Heart left ventricle (tissue), 16 donors: ENCODE results near the gene G6PC1. TPM values are rescaled to one million over a fixed set of nuclear protein-coding genes. Genes with fewer than 3 reads are reported as not detected.
"Not testable (repeated sequence)": the region's sequence is repeated elsewhere in the genome, so short reads cannot be mapped to it uniquely, and the experiment has no call there.

Experiments used
- ATAC-seq, 4 donors: fragments of 200-7000 bp; cut with Tn5 transposase; one replicate each; pipeline ENCODE4 v1.9.1; 2020 to 2022; ENCODE audit warnings: moderate library complexity in 4 of 4, mild to moderate bottlenecking in 3 of 4, moderate number of reproducible peaks in 1 of 4
- DNase-seq, 5 donors: peaks; one replicate each; pipeline ENCODE4 v3.0.0-alpha.2; 2020
- H3K27ac ChIP-seq, 12 donors: fragments of 200-600 bp; sonication (generic) in 4 of 12; one replicate each; pipeline versions ENCODE4 v1.5.0 to v1.8.0; 2016 to 2022; ENCODE audit warnings: mild to moderate bottlenecking in 2 of 12
- H3K27me3 ChIP-seq, 9 donors: fragments of 200-600 bp; sonication (generic) in 2 of 9; one replicate each; pipeline versions ENCODE4 v1.5.1 to v1.8.0; 2016 to 2022; ENCODE audit warnings: mild to moderate bottlenecking in 3 of 9
- H3K36me3 ChIP-seq, 9 donors: fragments of 200-600 bp; sonication (generic) in 2 of 9; one replicate each; pipeline versions ENCODE4 v1.5.0 to v1.8.0; 2018 to 2022; ENCODE audit warnings: mild to moderate bottlenecking in 2 of 9
- H3K4me1 ChIP-seq, 12 donors: fragments of 200-600 bp; sonication (generic) in 4 of 12; one replicate each; pipeline versions ENCODE4 v1.5.0 to v1.8.0; 2016 to 2022; ENCODE audit warnings: mild to moderate bottlenecking in 3 of 12
- H3K4me3 ChIP-seq, 12 donors: fragments of 200-600 bp; sonication (generic) in 4 of 12; one replicate each; pipeline versions ENCODE4 v1.5.0 to v1.8.0; 2017 to 2022; ENCODE audit warnings: mild to moderate bottlenecking in 9 of 12, moderate library complexity in 4 of 12
- H3K9me3 ChIP-seq, 12 donors: fragments of 200-600 bp; sonication (generic) in 4 of 12; one replicate each; pipeline versions ENCODE4 v1.5.0 to v1.8.0; 2016 to 2022; ENCODE audit warnings: mild to moderate bottlenecking in 1 of 12
- POLR2A ChIP-seq, 2 donors: fragments of 450-650 bp; IDR thresholded peaks; one replicate each; pipeline ENCODE4 v1.6.1; 2017; ENCODE audit warnings: antibody characterized with exemption in 2 of 2, mild to moderate bottlenecking in 2 of 2, moderate library complexity in 2 of 2
- WGBS, 4 donors: extraction: QIAGEN DNeasy Blood & Tissue Kit in 2 of 4; methylation state at CpG; one replicate each; pipeline versions ENCODE4 v1.1.5 to v1.1.7; 2013 to 2018; 5-methylcytosine and 5-hydroxymethylcytosine counted together
- intact Hi-C, 10 donors: fragments of 100-400 bp; cut with DNase I; formaldehyde crosslinking; loops; one replicate each; pipeline versions ENCODE4 v1.11.1 to v1.14.2; 2022
- polyA plus RNA-seq, 2 donors: library from polyadenylated mRNA; stranded (reverse); fragments of 200-250 nt; gene quantifications; one replicate each; pipeline ENCODE4 v1.2.3, GENCODE V29; 2013
- total RNA-seq, 9 donors: library from RNA; depleted of rRNA in 2 of 9; stranded (reverse); fragments of >200 nt in 2 of 9; fragmentation: NEBNext Ultra II Directional in 3 of 9; extraction: Animal tissue kit (Norgen Biotek cat#: 25700) in 3 of 9; gene quantifications; one replicate each; pipeline versions ENCODE4 v1.1.0 to v1.2.4, GENCODE V29; 2016 to 2023
- TF ChIP-seq, protein P1 (sequence below), 12 donors: fragments of 200-600 bp; sonication (generic) in 4 of 12; IDR thresholded peaks; one replicate each; pipeline versions ENCODE4 v1.5.0 to v1.8.0; 2018 to 2022; ENCODE audit warnings: antibody characterized with exemption in 12 of 12, mild to moderate bottlenecking in 5 of 12
- donor health status: ischemic (EF 13 %, LVEDD 7.1; RV severe dilation, severe dysfunction).
- donor health status: healthy with polysubstance abuse.
- donor health status: DM: no; HTN: yes; CAD: no.
- donor health status: DM: no; HTN: no; CAD: no.
- donor health status: ischemic (EF 25% LVEDD 6.9; RV normal size, moderate dysfunction).
- donor health status: ischemic (EF 25% LVEDD 5.7; RV mildly dilated, moderate dysfunction).
- donor health status: healthy.
- donor health status: DM: yes; HTN: yes; CAD: no.
- donor health status: ischemic (EF 35%, LVEDD 5.7; RV mildly dilated, moderate dysfunction).
- donor health status: nonischemic (EF 11% LVEDD 7.7; RV severe dilation, severe dysfunction).
- donor health status: DM: yes; HTN: yes; CAD: no.
- donor health status: PGD.
- donor health status: ischemic (EF 29% LVEDD 5.4; RV normal size, mild dysfunction).
- donor health status: nonischemic (EF 23%, LVEDD 6.1; RV moderate dilation, normal function).

G6PC1 gene
- total and polyA plus RNA-seq, 11 donors, result not detected

DNA sequence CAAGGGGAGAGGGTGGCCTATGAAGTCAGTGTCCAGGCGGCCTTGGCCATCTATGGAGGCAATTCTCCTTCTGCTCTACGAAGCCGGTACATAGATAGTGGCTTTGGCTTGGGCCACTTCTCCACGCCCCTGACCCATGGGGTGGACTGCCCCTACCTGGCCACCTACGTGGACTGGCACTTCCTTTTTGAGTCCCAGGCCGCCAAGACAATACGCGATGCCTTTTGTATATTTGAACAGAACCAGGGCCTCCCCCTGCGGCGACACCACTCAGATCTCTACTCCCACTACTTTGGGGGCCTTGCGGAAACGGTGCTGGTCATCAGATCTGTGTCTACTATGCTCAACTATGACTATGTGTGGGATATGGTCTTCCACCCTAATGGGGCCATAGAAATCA, 32.3 kb upstream of the G6PC1 start:
- ATAC-seq (no peak), DNase-seq (peak in 1 of 5 donors; percentile 29)
- Histone ChIP-seq H3K27ac (no peak overlapping the region), H3K9me3 (peaks cover 0 to 13% (median 4%) of the 10 kb centered on the region in 12 donors), H3K4me1 (peaks cover 0 to 16% (median 0%) of the 10 kb centered on the region in 12 donors), H3K27me3 (no peaks in the 10 kb centered on the region), H3K36me3 (no peaks in the 10 kb centered on the region), H3K4me3 (no peak overlapping the region)
- TF ChIP-seq POLR2A (IDR thresholded peaks at IDR 0.05), result no peak
- TF ChIP-seq, protein P1, sequence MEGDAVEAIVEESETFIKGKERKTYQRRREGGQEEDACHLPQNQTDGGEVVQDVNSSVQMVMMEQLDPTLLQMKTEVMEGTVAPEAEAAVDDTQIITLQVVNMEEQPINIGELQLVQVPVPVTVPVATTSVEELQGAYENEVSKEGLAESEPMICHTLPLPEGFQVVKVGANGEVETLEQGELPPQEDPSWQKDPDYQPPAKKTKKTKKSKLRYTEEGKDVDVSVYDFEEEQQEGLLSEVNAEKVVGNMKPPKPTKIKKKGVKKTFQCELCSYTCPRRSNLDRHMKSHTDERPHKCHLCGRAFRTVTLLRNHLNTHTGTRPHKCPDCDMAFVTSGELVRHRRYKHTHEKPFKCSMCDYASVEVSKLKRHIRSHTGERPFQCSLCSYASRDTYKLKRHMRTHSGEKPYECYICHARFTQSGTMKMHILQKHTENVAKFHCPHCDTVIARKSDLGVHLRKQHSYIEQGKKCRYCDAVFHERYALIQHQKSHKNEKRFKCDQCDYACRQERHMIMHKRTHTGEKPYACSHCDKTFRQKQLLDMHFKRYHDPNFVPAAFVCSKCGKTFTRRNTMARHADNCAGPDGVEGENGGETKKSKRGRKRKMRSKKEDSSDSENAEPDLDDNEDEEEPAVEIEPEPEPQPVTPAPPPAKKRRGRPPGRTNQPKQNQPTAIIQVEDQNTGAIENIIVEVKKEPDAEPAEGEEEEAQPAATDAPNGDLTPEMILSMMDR (IDR thresholded peaks at IDR 0.05), result no peak
- intact Hi-C loops, result no loop called here
- 94 to 97% (median 96%) methylated on average over 11 to 12 of the region's 12 CpGs for WGBS, 4 donors

- DNase-seq (peak in 1 of 5 donors; percentile 2), ATAC-seq (no peak)
- 80 to 96% (median 94%) methylated on average over 4 of the region's 4 CpGs for WGBS, 4 donors
- intact Hi-C loops, result no loop called here
- H3K9me3 ChIP-seq, result peaks cover 0 to 13% (median 4%) of the 10 kb centered on the region in 12 donors
- TF ChIP-seq POLR2A (IDR thresholded peaks at IDR 0.05), result no peak
- TF ChIP-seq, protein P1 (IDR thresholded peaks at IDR 0.05), result no peak
- no peak overlapping the region for H3K4me3 ChIP-seq
- no peaks in the 10 kb centered on the region for H3K4me1 ChIP-seq
- no peaks in the 10 kb centered on the region for H3K27me3 ChIP-seq
- H3K36me3 ChIP-seq, result no peaks in the 10 kb centered on the region
- no peak overlapping the region for H3K27ac ChIP-seq
Measured at GRCh38 chr17:42871647-42872046, 29.0 kb upstream of the G6PC1 start.

GRCh38 chr17:42872251-42872965, 28.2 kb upstream of the G6PC1 start:
- no peaks in the 10 kb centered on the region for H3K36me3 ChIP-seq
- intact Hi-C loops, result no loop called here
- no peak overlapping the region for H3K27ac ChIP-seq
- peaks cover 0 to 13% (median 4%) of the 10 kb centered on the region in 12 donors for H3K9me3 ChIP-seq
- ATAC-seq (peak in 1 of 4 donors; percentile 24), DNase-seq (peak in 1 of 5 donors; percentile 42)
- 89 to 96% (median 95%) methylated on average over 6 to 13 of the region's 13 CpGs for WGBS, 4 donors
- H3K4me3 ChIP-seq, result no peak overlapping the region
- peaks cover 0 to 1% (median 0%) of the 10 kb centered on the region in 9 donors for H3K27me3 ChIP-seq
- TF ChIP-seq POLR2A (IDR thresholded peaks at IDR 0.05), result no peak
- TF ChIP-seq, protein P1 (IDR thresholded peaks at IDR 0.05), result no peak
- H3K4me1 ChIP-seq, result no peaks in the 10 kb centered on the region

GRCh38 chr17:42873315-42873714, 27.3 kb upstream of the G6PC1 start:
- Histone ChIP-seq H3K27me3 (peaks cover 0 to 4% (median 0%) of the 10 kb centered on the region in 9 donors), H3K4me3 (no peak overlapping the region), H3K9me3 (peaks cover 0 to 13% (median 4%) of the 10 kb centered on the region in 12 donors), H3K4me1 (no peaks in the 10 kb centered on the region), H3K27ac (no peak overlapping the region), H3K36me3 (no peaks in the 10 kb centered on the region)
- DNase-seq (peak in 1 of 5 donors; percentile 3), ATAC-seq (no peak)
- WGBS, 4 donors, result 85 to 91% (median 89%) methylated on average over 6 of the region's 6 CpGs
- intact Hi-C loops, result no loop called here
- no peak for TF ChIP-seq POLR2A (IDR thresholded peaks at IDR 0.05)
- TF ChIP-seq, protein P1 (IDR thresholded peaks at IDR 0.05), result no peak

DNA sequence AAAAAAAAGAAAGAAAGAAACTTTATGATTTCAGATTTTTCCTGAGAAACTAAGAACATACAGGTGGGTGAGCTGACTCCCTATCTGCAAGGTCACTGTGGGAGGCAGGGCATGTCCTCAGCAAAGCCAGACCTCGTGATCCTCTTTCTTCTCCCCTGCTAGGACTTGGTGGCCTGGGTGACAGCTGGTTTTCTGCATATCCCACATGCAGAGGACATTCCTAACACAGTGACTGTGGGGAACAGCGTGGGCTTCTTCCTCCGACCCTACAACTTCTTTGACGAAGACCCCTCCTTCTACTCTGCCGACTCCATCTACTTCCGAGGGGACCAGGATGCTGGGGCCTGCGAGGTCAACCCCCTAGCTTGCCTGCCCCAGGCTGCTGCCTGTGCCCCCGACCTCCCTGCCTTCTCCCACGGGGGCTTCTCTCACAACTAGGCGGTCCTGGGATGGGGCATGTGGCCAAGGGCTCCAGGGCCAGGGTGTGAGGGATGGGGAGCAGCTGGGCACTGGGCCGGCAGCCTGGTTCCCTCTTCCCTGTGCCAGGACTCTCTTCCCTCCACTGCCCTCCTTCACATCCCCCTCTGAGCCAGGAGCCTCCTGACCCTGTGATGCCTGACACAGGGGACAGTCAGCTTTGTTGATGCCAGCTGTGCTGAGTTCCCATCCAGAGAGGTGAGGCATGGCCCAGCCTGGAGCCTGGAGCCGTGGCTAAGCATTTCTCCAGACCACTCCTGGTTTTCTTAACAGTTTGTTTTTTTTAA, 26.5 kb upstream of the G6PC1 start:
- H3K27me3 ChIP-seq, H3K36me3 ChIP-seq, H3K27ac ChIP-seq, ATAC-seq, H3K4me1 ChIP-seq, H3K4me3 ChIP-seq, intact Hi-C loops: not testable (repeated sequence)
- WGBS, 4 donors, result 70 to 78% (median 75%) methylated on average over 8 to 9 of the region's 12 CpGs
- peaks cover 0 to 13% (median 4%) of the 10 kb centered on the region in 12 donors for H3K9me3 ChIP-seq
- peak in 1 of 5 donors; percentile 19 for DNase-seq
